GM21367 (cell line): ENCODE results near the gene ABCC2.

Source experiments
- ATAC-seq: cut with Tn5 transposase; IDR thresholded peaks from one replicate; pipeline ENCODE4 v1.9.1; 2021; ENCODE audit not compliant: unreplicated experiment

The ABCC2 gene

DNA sequence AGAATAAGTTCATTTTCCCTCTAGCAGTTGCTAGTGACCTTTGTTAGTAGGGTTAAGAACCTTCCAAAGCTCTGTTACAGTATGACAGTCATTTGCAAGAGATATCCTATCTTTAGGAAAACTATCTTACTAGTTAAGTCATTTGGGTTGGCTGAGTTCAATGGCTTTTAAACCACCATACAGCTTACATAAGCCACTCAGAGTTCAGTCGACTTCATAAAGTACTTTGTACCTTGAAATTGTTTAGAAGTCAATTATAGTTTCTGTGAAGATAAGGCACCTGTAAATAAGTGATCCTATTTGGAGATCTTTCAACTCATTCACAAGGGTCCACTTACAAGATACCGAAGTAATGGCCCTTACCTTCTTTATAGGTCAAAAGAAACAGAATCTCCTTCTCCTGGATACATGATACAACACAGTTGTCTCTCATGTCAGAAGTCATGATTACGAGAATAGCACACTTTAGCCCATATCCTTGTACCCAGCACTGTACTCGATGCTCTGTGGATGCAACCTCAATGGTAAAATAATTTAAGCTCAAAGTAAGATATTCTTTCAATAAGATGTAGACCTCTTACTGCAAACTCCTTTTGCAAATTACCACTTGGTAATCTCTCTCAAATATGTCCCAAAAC, 11.9 kb upstream of the ABCC2 start:
- ATAC-seq = no peak

DNA sequence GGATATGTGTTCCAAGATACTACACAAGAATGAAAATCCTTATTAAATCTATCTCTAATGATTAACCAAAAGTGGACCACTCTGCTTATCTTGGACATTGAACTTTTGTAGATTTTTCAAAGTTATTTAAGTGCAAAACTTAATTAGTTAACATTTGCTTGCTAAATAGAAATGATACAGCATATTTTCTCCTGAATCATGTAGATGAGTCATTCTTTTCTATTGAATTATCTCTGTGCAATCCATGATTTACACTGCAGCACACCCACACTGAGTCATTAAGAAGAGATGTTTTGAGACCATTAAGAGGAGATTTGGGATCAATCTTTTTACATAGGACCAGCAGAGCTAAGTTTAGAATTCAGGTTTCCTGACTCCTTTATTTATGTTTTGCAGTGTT, 6.6 kb upstream of the ABCC2 start:
- no peak for ATAC-seq

DNA sequence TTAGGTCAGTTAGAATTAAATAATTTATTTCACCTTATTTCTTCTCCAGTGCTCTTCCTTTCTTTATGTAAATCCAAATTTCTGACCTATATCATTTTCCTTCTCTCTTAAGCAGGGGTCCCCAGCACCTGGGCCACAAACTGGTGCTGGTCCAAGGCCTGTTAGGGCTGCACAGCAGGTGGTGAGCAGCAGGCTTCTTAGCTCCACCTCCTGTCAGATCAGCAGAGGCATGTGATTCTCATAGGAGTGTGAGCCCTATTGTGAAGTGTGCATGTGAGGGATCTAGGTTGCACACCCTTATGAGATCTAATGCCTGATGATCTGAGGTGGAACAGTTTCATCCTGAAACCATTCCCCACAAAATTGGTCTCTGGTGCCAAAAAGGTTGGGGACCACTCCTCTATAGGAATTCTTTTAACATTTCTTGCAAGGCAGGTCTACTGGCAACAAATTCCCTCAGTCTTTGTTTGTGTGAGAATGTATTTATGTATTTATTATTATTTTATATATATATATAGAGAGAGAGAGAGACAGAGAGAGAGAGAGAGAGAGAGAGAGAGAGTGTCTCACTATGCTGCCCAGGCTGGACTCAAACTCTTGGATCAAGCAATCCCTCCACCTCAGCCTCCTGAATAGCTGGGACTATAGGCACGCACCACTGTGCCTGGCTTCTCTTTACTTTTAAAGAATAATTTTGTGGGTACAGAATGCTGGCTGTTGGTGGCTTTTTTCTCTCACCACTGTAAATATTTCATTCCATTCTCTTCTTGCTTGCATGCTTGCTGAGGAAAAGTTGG, 4.3 kb upstream of the ABCC2 start:
- no peak for ATAC-seq

DNA sequence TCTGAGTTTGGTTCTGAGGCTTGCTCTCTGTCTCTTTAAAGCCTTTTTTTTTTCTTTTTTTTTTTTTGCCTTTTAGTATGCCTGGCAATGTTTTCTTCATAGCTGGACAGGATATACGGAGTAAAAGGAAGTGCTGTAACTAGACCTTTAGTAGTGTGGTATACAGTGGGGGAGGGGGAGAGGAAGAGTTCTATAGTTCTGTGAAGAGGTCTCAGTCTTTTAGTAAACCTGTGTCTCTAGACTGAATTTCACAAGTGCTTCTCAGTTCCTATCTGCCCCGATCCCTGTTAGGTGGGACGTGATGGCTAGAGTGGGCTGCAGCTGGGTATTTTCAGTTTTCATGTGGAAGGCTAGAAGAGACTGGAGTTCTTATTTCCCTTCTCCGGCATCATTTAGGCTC, 3.1 kb upstream of the ABCC2 start:
- ATAC-seq = no peak

DNA sequence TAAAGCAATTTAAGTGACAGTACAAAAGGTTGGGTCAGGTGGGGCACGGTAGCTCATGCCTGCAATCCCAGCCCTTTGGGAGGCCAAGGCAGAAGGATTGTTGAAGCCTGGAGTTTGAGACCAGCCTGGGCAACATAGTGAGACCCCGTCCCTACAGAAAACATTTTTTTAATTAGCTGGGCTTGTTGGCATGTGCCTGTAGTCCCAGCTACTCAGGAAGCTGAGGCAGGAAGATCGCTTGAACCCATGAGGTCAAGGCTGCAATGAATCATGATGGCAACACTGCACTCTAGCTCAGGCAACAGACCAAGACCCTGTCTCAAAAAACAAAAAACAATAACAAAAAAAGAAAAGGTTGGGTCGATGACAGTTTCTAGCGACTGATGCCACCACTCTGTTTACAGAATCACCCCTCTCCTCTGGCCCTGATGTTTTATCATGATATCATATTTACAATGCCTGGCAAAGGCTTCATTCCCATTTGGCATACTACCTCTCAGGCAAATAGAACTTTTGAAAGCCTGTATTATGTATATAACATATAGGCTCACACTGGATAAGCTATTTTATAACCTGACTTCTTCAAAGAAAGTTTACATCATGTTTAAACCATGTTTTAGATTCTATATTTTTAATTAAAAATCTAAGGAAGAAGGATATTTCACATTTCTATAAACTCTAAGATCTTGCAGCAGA, 558 bp upstream of the ABCC2 start:
- no peak for ATAC-seq

GRCh38 chr10:99784016-99784726, 1.7 kb downstream of the ABCC2 start:
- no peak for ATAC-seq

GRCh38 chr10:99784727-99785441, 2.4 kb downstream of the ABCC2 start:
- no peak for ATAC-seq

DNA sequence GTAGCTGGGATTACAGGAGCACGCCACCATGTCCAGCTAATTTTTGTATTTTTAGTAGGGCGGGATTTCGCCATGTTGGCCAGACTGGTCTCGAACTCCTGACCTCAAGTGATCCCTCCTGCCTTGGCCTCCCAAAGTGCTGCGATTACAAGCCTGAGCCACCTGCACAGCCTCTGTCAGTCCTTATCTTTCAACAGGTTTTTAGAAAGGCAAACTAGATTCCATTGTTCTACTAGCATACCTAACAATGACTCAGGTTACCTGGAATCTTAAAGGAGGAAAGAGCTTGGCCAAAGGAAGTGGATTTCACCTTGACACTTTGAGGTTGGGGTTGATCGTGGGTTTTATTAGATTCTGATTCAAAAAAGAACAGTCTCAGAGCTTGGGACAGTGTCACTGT, 3.2 kb downstream of the ABCC2 start:
- no peak for ATAC-seq

DNA sequence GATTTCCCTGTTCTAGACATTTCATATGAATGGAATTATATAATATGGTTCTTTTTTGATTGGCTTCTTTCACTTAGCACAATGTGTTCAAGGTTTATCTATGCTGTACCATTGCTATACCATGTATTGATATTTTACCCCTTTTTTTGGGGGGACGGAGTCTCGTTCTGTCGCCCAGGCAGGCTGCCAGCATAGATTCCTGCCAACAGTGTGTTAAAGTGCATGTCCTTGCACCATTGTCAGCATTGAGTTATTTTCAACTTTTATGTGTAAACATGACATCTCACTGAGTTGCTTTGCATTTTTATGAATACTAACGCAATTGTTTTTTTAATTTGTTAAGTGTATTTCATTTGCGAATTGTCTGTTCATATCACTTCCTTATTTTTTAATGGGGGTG, 4.9 kb downstream of the ABCC2 start:
- no peak for ATAC-seq

- no peak for ATAC-seq
Observed at GRCh38 chr10:99787782-99788445, 5.5 kb downstream of the ABCC2 start.

DNA sequence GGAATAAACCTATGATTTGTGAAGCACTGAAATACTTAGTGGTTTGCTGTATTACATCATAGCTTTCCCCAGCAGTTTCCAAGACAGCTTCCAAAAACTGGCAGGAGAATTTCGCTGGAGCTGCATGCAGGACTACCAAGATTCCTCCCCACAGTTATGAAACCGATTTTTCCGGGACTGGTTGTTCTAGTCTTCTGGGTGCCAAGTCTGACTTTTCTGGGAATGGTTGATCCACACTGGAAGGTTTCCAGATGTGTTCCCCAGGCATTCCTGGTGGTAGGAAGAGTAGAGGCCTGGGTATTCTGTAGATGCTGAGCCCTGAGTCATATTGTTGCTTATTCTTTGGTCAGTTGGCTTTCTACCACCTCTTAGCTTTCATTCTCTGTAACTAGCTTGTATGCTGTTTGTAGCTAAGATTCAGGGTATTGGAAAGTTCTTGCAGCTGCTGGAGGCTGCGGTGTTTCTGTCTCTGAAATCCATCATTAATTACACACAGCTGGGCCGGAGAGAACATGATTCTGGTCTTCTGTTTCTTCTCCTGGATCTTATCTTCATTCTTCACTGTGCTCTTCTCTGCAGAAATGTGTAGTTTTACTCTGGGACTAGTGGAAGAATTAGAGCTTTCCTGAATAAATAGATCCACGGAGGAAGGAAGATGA, 6.3 kb downstream of the ABCC2 start:
- ATAC-seq = no peak

DNA sequence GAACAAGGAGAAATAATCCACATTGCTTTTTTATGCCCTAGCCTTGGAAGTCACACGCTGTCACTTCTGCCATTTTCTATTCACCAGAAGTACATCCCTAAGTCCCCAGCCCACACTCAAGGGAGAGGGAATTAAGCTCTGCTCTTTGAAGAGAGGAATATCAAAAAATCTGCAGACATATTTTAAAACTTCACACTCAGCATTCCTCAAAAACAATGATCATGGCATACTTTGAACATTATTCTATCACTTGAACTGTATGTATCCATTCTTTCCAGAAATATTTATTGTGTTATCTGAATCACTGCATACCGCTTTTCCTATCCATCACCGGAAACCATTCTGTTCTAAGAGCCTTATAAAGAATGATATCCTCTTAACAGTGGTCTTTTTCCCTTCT, 9.4 kb downstream of the ABCC2 start:
- ATAC-seq = no peak

DNA sequence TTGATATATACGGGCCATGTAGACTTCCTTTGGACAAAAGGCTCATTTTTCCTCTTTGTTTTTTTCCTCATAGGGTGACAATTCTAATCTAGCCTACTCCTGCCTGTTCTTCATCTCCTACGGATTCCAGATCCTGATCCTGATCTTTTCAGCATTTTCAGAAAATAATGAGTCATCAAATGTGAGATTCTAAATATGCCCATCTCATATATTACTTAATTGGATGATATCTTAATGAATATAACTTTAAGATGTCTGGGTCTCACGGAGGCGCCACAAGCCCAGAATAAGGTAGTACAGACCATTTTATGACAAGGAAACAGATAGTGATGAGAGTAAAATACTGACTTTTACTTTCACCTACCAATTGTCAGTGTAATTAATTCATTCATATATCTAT, 11.4 kb downstream of the ABCC2 start:
- no peak for ATAC-seq

DNA sequence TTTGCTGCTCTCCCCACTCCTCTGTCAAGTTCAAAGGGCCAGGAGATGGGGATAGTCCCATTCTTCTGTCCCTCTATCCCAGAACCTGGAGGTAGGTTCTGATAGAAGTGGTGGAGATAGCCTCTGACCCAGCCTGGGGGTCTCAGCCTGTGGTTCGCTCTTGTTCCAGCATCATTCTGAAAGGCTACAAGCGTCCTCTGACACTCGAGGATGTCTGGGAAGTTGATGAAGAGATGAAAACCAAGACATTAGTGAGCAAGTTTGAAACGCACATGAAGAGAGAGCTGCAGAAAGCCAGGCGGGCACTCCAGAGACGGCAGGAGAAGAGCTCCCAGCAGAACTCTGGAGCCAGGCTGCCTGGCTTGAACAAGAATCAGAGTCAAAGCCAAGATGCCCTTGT, 14.5 kb downstream of the ABCC2 start:
- ATAC-seq = no peak

- ATAC-seq = no peak
Observed at GRCh38 chr10:99798031-99798430, 15.6 kb downstream of the ABCC2 start.

DNA sequence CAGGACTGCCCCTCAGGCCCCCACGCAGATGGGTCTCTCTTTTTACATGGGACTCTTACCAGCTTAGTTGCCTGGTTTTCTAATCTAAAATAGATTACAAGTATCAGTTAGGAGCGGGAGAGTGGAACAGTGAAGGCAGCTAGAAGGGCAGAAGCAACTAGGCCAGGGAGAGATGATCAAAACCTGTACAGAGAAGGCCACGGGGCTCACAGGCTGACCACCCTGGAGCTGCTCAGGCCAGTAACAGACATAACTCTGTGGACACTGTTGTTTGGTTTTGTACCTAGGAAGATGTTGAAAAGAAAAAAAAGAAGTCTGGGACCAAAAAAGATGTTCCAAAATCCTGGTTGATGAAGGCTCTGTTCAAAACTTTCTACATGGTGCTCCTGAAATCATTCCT, 16.5 kb downstream of the ABCC2 start:
- no peak for ATAC-seq

GRCh38 chr10:99799613-99800012, 17.2 kb downstream of the ABCC2 start:
- no peak for ATAC-seq

DNA sequence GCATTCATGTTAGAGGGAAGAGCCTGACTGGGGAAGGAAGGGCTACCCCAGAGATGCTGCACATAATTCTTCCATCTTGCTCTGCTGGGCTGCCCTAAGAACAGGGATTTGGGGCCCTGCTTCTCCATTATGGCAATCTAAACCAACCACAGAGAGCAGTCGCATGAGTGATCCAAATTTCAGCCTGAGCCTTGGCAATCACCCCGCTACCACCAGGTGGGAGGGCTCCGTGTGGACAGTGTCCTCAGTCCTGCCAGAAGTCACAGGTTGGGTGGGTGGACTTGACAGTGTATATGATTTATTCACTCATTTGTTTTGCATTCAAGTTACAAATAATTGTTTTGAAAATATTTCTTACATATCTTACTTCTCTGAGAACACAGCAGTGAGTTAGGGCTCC, 22.0 kb downstream of the ABCC2 start:
- no peak for ATAC-seq

DNA sequence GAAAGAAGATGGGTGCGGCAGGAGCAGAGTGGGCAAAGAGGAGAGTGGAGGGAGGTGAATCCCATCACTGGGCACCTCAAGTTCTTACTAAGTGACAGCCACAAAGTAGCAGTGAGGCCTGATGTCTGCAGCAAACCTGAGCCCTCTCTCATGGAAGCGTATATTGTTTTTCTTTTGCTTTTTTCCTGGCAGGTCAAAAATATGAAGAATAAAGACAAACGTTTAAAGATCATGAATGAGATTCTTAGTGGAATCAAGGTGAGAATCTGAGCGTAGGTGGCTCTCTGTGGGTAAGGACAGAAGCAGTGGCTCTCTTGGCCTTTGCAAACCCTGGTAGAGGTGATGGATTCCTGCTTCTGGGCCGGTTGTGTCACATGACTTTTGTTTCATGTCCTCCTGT, 22.8 kb downstream of the ABCC2 start:
- ATAC-seq = no peak

- ATAC-seq = no peak
Observed at GRCh38 chr10:99806091-99806490, 23.7 kb downstream of the ABCC2 start.
